GM04503 (cell line): ENCODE data around the gene SLC25A47.
"Not testable (repeated sequence)": the region's sequence is repeated elsewhere in the genome, so short reads cannot be mapped to it uniquely, and the experiment has no call there.

Experiments used
- DNase-seq: peaks from one replicate; pipeline ENCODE4 v3.0.0-alpha.2; 2012; ENCODE audit warnings: low read depth

Gene SLC25A47

DNA sequence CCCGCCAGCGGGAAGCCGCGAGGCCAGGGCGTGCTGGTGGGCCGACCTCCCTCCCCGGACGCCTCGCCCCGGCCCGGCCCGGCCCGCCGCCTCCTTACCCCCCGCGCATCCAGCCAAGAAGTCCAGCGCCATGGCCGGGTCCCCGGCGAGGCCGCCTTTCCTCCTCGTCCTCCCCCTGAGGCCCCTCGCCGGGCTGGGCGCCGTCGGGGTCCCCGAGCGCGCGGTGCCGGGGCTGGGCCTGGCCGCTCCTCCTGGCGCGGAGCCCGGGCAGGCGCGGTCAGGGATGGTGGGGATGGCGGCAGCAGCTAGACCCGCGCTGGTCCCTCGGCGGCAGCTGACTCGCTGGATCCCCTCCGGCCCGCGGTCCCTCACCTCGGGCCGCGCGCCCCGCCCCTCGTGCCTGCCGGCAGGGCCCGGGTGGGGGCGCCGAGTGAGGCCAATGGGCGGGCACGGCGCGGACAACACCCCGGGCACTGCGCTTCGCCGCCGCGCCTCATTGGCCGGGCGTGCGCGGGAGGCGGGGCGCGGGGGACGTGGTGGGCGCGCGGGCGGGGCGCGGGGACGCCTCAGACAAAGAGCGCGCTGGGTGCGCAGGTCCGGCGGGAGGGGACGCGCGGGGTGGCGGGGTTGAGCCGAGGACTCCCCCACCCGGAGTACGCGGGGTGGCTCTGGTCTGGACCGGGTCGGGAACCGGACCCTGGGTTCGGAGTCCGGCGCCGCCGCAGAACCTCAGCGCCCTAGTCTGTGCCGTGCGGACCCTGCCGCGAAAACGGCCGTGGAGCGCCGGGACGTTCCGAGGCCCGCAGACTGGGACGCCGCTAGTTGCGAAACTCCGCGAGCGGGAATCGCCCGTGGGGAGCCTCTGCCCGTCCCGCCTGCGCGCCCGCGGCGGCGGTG is 16.8 kb upstream of the SLC25A47 start, which contains the start of gene SLC25A29:
TSS of gene SLC25A29 (minus strand) at position 344 of the 897 bp plus-strand sequence. CDS start at position 132, 212 bp downstream.
- no peak for DNase-seq

DNA sequence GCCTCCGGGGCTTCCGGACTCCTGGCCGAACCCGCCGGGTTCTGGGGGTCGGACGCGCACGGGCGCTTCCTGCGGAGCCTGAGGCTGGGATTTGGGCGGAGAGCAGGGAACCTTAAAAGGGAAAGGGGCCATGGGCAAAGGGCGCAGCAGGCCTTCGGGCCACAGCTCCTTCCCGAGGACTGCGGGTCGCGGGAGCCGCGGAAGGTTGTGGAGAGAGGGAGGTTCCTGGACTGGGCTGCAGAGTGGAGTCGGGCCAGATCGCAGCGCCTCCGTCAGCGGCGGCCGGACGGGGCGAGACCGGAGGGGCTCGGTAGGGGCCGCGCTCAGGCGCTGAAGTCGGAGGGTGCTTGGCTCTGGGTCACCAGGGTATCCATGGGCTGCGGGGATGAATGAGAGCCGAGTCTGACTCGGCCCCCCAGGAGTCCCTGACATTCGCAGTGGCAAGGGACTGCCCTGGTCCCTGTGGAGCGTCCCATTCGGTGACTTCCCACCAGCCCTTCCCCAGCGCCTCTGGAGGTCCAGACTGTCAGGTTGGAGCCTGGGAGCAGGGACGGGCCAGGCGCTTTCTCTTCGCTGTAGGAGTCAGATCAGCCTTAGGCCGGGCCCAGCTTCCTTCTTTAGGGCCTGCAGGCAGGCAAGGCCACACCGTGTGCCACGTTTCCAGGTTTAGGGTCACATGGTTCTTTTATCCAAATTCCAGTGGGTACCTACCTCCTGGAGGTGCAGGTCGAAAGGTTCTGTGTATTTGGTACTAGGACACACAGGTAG is 16.0 kb upstream of the SLC25A47 start:
- no peak for DNase-seq

DNA sequence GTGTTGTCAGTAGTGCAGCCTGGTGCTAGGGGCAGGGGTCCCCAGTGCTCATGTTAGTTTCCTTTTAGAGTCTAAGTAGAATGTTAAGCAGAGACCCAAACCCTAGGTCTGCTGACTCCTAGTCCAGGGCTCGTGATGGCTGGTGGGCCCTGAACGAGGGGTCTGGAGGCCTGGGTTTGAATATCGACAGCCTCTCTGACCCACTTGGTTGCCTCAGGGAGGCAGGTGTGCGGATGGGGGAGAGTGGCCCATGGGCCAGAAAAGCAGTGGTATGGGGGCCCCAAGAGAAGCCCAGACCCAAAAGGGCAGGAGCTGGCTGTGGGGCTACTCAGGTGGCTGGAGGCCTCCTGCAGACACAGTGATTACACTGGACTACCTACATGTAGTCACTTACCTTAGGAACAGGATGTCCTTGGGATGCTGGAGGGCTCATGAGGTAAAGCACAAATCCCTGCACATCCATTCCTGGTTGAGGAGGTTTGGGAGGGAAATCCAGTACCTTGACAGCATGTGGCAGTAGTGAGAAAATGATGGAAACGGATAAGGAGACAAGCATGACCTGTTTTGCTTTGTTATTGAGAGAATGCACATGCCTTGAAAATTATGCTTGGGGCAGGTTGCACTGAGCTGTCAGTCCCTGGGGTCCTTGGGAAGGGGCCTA is 15.2 kb upstream of the SLC25A47 start:
- no peak for DNase-seq

DNA sequence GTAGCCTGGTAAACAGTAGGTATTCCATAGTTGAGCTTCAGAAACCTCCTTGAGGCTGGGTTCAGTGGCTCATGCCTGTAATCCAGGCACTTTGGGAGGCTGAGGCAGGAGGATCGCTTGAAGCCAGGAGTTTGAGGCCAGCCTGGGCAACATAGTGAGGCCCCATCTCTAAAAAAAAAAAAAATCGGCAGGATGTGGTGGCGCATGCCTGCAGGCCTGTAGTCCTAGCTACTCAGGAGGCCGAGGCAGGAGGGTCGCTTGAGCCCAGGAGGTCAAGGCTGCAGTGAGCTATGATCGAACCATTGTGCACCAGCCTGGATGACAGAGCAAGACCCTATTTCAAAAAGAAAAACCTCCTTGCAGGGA is 14.7 kb upstream of the SLC25A47 start:
- not testable (repeated sequence) for DNase-seq

DNA sequence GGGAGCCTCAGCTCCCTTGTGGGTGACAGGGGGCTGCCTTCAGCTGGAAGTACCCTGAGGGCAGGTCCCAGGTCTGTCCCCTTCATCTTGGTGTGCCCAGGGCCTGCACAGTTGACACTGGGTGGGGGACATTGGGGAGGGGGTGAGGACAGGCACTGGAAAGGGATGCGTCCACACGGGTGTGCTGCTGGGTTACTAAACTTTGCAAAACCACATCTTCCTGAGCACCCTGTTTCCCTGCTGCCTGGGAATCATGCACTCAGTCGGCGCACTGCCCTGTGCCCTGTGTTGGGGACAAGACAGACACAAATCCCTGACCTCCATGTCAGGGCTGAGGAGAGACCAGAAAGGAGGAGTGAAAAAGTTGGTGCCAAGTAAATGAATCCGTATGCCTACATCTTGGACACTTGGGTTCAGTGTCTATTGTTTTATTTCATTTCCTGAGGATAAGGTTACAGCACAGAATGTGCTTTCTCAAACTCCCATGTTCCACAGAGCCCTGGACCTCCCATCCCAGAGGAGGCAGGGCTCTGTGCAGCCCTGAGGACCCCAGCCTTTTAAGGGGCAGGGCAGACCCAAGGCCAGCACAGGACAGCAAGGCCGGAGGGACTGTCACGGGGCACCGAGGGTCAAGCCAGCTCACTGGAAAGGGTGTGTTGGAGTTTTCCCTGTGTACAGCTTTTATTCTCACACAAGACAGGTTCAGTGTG is 14.0 kb upstream of the SLC25A47 start:
- DNase-seq, result no peak

DNA sequence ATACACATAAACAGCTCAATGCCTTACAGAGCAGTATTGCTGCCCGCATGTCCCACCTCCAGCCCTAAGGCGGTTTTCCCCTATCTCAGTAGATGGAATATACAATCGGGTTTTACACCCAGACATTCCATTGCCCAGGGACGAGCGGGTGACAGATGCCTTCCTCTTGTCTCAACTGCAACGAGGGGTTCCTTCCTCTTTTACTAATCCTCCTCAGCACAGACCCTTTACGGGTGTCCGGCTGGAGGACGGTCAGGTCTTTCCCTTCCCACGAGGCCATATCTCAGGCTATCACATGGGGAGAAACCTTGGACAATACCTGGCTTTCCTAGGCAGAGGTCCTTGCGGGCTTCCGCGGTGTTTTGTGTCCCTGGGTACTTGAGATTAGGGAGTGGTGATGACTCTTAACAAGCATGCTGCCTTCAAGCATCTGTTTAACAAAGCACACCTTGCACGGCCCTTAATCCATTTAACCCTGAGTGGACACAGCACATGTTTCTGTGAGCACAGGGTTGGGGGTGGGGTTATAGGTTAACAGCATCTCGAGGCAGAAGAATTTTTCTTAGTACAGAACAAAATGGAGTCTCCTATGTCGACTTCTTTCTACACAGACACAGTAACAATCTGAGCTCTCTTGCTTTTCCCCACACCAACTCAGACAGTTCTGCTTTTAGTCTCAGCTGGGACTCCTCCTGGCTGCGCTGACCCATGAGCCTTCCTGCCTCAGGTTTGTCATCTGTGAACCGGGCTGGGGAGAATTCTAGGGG is 10.8 kb upstream of the SLC25A47 start:
- DNase-seq, result not testable (repeated sequence)

DNA sequence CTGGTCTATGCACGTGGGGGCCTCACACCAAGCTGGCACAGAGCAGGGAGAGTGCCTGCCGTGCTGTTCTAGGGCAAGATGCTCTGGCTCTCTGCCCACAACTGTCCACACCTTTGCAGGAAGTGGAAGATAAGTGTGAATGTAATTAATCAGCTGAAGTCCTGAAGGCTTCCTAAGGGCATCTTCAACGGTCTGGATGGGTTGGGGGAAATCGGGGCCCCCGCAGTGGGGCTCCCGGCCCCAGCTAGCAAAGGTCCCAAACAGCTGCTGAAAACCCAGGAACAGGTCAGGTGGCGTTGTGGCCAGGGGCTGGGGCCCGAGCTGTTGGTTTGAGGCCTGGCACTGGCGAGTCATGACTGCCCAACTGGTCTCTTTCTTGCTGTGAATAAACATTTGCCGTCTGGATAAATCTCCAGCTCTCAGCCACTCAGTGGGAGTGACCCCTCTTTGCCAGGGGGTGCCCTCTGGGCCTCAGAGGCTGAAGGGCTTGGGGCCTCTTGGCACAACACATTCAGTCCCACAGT is 10.2 kb upstream of the SLC25A47 start:
- DNase-seq, result no peak

DNA sequence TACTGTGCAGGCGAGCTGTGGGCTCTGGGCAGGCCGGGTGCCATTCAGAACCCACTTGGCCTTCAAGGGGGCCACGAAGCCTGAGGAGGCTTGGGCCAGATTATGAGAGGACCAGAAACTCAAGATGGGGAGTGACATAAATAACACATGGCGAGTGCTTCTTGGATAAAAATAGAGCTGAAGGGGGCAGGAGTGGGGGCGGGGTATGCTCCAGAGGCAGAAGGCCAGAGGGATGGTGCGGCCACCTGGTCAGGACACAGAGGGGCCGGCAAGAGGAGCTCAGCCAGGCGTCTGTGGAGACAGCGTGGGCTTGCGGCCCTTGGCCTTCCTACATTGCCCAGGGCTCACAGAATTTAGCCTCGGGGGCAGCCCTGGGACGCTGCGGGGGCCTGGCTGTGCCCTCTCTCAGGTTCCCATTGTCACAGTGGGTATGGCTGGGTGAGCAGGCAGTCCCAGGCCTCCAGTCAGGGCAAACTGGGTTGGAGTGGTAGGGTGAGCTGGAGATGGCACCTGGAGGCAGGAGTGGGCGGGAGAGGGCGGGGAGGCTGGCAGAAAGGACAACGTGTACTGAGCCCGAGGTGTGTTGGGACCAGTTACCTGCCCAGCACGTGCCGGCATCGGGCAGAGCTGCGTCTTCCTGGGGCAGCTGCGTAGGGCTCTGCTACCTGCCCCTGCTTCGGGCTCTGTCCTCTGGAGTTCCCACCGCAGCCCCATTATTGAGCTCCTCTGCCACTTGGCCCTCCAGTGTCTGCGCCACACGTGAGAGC is 9.5 kb upstream of the SLC25A47 start:
- DNase-seq, result no peak

DNA sequence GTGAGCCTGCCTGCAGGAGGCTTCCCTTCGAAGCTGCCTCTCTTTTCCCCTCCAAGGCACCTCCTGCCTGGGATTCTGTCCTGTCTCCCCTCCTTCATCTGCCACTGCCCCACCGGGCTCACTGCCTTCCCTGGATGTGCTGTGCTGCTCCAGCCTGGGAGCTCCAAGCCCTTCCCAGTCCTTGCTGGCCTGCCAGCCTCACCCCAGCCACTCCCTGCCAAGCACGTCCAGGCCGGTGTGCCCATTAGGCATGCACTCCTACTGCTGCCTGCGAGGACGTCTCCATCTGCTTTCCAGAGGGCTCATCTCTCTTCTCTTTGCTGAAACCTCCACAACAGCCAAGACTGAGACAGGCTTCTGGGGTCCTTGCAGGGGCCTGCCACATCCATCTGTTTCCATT is 8.4 kb upstream of the SLC25A47 start:
- DNase-seq, result no peak

DNA sequence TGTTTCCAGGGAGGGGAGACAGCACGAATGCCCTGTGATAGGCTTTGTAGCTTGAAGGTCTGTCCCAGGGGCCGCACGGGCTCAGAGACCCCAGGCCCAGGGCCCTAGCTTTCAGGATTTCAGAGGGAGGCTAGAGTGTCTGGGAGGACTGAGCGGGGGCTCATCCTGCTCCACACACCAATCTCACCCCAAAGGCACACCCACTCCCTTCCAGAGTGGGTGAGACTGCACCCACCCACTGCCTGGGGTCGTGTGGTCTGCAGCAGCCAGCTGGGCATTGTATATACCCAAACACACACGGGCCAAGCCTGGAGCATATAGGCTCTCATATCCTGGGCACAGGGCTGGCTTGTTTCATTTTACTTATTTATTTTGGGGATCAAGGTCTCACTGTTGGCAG is 5.8 kb upstream of the SLC25A47 start:
- DNase-seq, result no peak

DNA sequence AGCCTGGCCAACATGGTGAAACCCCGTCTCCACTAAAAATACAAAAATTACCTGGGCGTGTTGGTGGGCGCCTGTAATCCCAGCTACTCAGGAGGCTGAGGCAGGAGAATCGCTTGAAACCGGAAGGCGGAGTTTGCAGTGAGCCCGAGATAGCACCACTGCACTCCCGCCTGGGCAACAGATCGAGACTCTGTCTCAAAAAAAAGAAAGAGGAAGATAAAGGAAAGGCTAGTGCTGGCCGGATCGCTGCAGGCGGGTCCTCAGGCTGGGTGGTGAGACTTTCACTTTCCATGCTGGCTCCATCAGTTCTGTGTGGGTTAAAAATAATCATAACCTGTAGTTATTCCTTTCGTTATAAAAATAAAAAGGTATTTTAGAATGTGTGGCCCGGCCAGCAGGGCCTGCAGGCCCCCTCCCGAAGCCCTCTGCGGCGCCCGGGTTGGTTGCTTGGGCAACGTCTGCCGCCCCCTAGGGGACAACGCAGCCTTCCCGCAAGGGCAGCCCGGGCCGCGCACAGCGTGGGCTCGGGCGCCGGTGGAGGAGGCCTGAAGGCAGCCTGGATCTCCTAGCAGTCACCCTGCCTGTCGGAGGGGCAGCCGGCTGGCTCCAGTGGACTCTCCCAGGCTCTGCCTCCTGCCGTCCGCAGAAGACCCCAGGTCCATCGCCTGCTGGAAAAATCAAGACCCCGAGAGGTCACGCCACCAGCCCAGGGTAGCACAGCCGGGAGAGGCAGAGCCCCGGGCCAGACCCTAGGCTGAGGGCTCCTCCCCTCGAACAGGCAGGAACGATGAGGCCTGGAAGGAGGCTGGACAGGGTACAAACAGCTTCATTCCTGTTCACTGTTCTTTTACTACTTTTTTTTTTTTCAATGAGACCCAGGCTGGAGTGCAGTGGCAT is 5.0 kb upstream of the SLC25A47 start:
- DNase-seq, result no peak

DNA sequence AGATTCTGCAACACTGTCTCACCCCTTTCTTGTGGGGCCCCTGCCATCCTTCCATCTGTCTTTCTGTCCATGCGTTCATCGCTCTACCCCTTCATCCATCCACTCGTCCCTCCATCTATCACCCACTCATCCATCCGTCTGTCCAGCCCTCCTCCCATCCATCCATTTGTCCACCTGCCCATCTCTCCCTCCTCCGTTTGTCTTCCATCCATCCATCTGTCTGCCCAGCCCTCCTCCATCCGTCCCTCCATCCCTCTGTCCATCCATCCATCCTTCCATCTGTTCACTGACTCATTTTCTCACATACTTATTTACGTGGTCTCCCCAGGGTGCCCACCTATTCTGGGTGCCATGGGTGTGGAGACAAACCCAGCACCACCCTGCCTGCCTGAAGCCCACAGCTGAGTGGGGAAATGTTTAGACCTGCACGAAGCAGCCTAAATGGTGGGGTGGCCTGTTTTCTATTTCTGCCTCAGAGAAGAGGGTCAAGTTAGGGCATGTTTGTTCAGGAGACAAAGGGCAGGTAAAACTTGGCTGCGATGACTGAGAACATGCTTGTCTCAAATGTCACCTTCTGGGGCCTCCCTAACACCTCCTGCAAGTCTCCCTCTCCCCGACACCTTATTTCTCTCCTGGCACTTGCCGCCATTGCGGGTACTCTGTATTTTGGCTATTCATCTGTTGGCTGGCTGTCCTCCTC is 2.8 kb upstream of the SLC25A47 start:
- DNase-seq, result no peak

DNA sequence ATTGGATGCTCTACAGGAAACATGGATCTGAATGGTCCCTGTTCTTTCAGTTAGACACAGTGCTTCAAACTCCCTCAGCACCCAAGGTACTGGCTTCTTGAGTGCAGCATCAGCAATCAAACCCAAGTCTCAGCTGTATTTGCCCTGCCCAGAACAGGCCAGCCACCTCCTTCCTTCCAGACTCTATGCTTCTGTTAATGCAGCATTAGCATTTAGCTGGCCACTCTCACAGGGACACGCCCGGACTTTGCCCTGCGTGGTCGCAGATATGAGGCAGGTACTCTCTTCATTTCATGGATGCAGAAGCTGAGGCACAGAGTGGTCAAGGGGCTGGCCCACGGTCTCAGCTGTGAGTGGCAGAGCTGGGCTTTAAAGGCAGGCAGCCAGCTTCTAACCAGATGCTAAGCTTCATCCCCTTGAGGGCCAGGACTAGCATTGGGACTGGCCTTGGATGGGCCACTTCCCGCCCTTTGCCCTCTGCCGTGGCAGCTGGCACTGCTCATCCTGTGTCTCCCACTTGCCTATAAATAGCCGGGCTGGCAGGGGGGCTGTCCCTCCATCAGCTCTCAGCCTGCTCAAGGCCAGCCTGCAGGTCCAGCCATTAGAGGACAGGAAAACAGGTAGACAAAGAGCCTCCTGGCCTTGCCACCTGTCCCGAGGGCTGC is 1.5 kb upstream of the SLC25A47 start:
- no peak for DNase-seq

DNA sequence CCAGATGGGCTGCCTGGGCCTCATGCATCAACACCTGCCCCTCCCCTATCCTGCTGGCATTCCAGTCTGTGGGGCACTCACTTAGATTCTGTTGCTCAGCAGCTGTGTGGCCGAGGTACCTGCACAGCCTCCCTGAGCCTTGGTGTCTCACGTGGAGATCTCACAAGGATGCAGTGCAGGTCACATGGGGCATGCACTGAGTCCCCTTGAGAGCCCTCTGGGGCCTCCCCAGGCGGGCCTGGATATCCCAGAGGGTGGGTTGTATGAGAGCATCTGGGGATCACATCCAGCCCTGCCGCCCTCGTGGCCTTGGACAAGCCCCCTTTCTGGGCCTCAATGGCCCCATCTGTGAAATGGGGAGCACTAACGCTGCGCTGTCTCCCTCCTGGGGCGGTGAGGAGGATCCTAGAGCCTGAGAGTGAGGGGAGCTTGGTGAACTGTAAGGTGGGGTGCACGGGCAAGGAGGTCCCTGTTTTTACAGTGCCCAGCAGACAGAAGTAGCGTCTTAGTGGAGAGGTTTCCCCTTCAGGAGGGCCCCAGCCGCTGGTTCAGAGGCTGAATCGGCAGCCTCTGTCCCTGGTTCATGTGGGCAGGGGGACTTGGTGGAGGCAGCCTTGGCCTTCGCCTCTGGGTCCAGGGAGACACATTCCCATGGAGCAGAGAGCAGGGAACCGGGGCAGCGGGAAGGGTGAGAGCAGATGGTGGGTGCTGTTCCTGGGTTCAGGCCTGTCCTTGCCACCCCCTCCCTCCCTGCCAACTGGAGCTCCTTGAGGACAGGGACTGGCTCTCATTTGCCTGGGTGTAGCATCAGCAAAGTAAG is 791 bp upstream of the SLC25A47 start:
- no peak for DNase-seq

DNA sequence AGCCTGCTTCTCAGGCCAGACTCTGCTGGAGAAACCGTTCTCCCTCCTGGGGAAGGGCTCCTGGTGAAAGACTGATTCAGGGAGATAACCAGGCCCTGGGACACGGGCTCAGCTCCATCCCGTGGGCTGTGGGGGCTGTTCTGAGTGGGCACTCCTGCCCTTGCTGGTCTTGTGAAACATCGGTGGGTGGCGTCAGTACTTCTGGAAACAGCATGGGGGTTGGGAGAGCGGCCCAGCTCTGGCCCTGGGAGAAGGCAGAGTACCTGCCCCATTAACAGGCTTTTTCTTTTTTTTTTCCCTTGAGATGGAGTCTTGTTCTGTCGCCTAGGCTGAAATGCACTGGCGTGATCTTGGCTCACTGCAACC is 786 bp downstream of the SLC25A47 start:
- DNase-seq, result no peak

DNA sequence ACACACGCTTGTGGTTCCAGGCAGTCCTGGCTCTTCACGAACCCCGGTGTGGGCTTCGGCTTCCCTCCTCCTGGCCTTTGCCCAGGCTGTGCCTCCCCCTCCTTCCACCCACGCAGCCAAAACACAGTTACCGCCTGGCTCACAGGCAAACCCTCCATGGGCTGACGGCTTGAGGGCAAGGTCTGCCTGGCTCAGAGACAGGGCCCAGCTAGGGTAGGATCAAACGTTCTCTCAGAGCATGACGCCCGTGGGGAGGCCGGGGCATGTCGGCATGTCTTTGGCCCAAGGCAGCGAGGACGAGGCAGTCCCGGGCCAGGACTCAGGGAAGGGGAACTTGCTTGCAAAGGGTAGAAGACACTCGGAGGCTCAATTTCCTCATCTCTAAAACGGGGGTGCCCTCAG is 2.1 kb downstream of the SLC25A47 start:
- DNase-seq, result no peak

DNA sequence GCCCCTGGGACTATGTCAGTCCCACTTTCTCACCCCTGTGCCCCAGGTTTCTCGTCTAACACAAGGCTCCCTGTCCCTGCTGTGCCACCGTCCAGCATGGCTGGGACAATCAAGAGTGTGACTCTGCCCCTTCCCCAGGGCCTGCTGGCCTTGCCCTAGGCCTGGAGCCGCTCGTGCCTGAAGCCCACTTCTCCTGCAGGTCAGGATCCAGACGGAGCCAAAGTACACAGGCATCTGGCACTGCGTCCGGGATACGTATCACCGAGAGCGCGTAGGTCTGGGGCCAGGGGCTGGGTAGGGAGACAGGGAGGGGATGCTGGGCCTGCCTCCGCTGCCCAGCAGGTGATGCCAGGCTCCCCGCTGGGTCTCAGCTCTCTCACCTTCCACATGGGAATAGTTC is 2.8 kb downstream of the SLC25A47 start:
- DNase-seq, result no peak
